ENCODE measurements around the gene PPP1R1C. TPM values are rescaled to one million over a fixed set of nuclear protein-coding genes. Genes with fewer than 3 reads are reported as not detected.

Gene PPP1R1C
- total RNA-seq, 1 donor, result not detected

DNA sequence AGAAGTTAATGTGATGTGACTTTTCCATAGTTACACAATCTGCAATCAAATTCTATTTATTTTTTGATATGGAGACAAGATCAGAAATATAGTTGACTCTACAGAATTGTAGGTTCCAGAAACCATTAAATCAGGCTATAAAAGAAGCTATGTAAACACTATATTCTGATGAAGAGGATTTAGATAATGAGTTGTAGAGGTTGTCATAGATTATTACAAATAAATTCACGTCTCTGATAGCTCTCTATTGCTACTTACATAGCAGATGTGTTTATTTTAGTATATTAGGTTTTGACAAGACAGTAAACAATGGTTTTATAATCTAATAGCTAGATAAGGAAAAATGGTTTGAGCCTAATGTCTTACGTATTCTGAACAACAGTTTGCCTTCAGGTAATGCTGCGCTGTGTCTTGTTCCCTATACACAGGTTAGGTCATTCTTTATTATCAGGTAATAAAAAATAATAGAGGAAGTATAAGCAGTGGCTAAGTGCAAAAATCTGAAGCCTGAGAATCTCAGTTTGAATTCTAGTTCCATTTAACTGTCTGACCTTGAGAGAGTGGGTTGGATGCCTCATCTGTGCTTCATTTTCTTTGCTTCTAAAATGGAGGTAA lies 93.4 kb downstream of the PPP1R1C start:
- Histone ChIP-seq H3K9me3 (ENCODE audit: low read depth, low read length) (no peaks in the 10 kb centered on the region), H3K27me3 (ENCODE audit: insufficient read depth, low read length) (no peaks in the 10 kb centered on the region), H3K4me1 (ENCODE audit: insufficient read depth, low read length) (no peaks in the 10 kb centered on the region), H3K4me3 (ENCODE audit: low read length) (no peak overlapping the region)

- no peaks in the 10 kb centered on the region for H3K9me3 ChIP-seq (ENCODE audit: low read depth, low read length)
- H3K4me3 ChIP-seq (ENCODE audit: low read length), result no peak overlapping the region
- no peaks in the 10 kb centered on the region for H3K4me1 ChIP-seq (ENCODE audit: insufficient read depth, low read length)
- no peaks in the 10 kb centered on the region for H3K27me3 ChIP-seq (ENCODE audit: insufficient read depth, low read length)
These were observed 94.8 kb downstream of the PPP1R1C start for GRCh38 chr2:182080493-182080892.

- no peaks in the 10 kb centered on the region for H3K9me3 ChIP-seq (ENCODE audit: low read depth, low read length)
- no peaks in the 10 kb centered on the region for H3K27me3 ChIP-seq (ENCODE audit: insufficient read depth, low read length)
- H3K4me3 ChIP-seq (ENCODE audit: low read length), result no peak overlapping the region
- H3K4me1 ChIP-seq (ENCODE audit: insufficient read depth, low read length), result no peaks in the 10 kb centered on the region
These were observed 96.1 kb downstream of the PPP1R1C start for GRCh38 chr2:182081602-182082260.

DNA sequence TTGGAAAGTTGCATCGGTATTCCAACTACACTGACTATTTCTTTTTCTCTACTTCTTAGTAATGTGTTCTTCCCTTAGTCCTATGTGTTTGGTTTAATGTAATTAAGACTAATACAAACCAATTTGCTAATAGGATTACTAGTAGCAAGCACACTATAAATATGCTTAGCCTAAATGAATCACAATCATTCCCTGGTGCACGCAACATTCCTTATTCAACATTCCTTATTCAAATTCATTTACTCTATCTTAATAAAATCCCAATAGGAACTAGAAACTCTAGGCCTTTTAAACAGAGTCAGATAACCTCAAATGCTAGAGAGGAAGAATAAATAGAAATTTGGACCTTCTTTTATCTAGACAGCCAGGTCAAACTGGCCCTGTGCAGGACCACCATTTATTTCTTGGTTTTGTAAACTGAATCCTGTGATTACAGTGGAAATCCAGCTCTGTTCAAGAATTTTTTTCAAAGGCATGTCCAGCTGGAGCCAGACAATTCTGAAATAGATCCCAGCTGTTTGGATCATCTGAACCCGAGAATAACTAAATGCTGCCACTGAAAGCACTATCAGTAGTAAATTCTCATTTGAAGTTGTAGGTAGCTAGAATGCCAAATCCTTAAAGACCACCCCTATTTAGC lies 103.1 kb downstream of the PPP1R1C start:
- Histone ChIP-seq H3K9me3 (ENCODE audit: low read depth, low read length) (no peaks in the 10 kb centered on the region), H3K27me3 (ENCODE audit: insufficient read depth, low read length) (no peaks in the 10 kb centered on the region), H3K4me3 (ENCODE audit: low read length) (no peak overlapping the region), H3K4me1 (ENCODE audit: insufficient read depth, low read length) (no peaks in the 10 kb centered on the region)

- H3K27me3 ChIP-seq (ENCODE audit: insufficient read depth, low read length), result no peaks in the 10 kb centered on the region
- H3K4me1 ChIP-seq (ENCODE audit: insufficient read depth, low read length), result no peaks in the 10 kb centered on the region
- H3K4me3 ChIP-seq (ENCODE audit: low read length), result no peak overlapping the region
- H3K9me3 ChIP-seq (ENCODE audit: low read depth, low read length), result no peaks in the 10 kb centered on the region
These were observed 104.8 kb downstream of the PPP1R1C start for GRCh38 chr2:182090486-182090885.

DNA sequence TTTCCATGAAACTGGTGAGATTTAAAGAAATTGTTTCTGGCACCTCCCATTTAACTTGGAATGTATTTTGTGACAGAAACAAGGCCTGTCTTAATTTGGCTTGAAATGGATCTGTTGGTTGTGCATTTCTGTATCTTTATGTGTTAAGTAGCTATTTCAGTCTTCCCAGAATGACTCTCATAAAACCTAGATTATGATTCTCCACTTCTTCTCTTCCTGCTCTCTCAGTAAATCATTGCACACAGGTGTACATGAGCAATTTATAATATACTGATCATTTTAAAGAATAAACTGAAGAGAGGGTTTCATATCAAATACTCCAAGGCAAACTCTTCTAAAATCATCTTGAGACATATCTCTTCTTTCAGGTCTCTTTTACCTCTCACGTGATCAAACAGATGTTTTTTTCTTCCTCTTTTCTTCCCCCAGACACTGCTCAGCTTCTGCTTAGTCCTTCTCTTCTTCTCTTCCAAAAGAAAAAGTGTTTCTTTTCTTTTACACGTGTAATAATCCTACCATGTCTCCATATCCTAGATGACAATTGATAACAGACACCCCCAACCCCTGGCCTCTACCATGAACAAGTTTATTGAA lies 112.0 kb downstream of the PPP1R1C start:
- no peaks in the 10 kb centered on the region for H3K9me3 ChIP-seq (ENCODE audit: low read depth, low read length)
- no peaks in the 10 kb centered on the region for H3K27me3 ChIP-seq (ENCODE audit: insufficient read depth, low read length)
- H3K4me1 ChIP-seq (ENCODE audit: insufficient read depth, low read length), result no peaks in the 10 kb centered on the region
- no peak overlapping the region for H3K4me3 ChIP-seq (ENCODE audit: low read length)

- no peaks in the 10 kb centered on the region for H3K9me3 ChIP-seq (ENCODE audit: low read depth, low read length)
- no peaks in the 10 kb centered on the region for H3K27me3 ChIP-seq (ENCODE audit: insufficient read depth, low read length)
- H3K4me3 ChIP-seq (ENCODE audit: low read length), result no peak overlapping the region
- H3K4me1 ChIP-seq (ENCODE audit: insufficient read depth, low read length), result no peaks in the 10 kb centered on the region
These were observed 113.0 kb downstream of the PPP1R1C start for GRCh38 chr2:182098648-182099047.

DNA sequence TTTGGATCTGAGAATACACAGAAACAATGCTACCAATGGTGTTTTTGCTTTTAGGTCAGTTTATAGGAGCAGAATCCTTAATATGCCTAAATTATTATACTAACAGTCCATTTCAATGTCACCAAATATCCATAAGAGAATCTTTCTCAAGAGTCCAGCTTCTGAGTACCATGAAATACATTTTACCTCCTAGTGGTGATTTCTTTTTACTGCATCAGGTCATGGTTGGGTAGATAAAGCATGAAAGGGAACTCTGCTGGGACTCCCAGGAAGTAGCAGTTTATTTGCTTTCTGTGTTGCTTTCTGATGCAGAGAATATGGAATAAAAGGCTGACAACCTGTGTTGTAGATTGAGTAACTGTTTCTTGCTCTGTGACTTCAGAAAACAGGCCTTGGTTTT lies 115.6 kb downstream of the PPP1R1C start:
- H3K4me1 ChIP-seq (ENCODE audit: insufficient read depth, low read length), result no peaks in the 10 kb centered on the region
- no peak overlapping the region for H3K4me3 ChIP-seq (ENCODE audit: low read length)
- H3K9me3 ChIP-seq (ENCODE audit: low read depth, low read length), result no peaks in the 10 kb centered on the region
- no peaks in the 10 kb centered on the region for H3K27me3 ChIP-seq (ENCODE audit: insufficient read depth, low read length)

DNA sequence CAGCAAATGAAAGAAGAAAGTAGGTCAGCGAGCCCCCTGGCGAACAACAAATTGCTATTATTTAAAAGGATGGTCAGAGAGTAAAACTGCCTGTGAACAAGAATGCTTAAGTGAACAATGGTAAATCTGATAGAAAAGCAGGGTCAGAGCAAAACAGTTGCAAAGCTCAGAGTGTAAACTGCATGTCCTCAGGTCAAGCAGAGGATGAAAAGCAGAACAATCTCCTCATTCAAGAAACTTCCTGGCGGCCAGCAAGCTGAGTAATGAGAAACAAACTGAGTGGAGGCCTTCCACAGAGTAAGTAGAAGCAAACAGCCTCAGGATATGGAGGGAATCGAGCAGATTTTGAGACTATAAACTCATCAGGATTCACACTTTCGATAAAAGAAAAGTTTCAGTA lies 117.9 kb downstream of the PPP1R1C start:
- H3K9me3 ChIP-seq (ENCODE audit: low read depth, low read length), result no peaks in the 10 kb centered on the region
- H3K4me3 ChIP-seq (ENCODE audit: low read length), result no peak overlapping the region
- no peaks in the 10 kb centered on the region for H3K4me1 ChIP-seq (ENCODE audit: insufficient read depth, low read length)
- no peaks in the 10 kb centered on the region for H3K27me3 ChIP-seq (ENCODE audit: insufficient read depth, low read length)

DNA sequence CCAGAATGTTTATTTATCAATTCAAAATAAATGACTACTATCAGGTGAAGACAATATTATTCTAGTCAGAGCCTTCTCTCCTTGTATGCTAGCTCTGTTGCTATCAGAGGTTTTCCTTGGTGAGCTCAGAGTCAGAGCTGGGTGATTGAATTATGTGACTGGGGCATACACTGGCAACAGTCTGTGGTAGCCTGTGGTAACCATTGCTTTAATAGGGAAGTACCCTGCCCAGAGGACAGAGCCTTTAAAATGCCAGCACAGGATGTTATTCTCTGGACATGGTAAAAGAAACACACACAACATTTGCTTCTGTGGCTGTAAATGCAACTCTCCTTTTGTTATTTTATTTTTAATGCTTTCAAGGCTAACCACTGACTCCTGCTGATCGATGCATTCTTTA lies 124.7 kb downstream of the PPP1R1C start:
- no peaks in the 10 kb centered on the region for H3K27me3 ChIP-seq (ENCODE audit: insufficient read depth, low read length)
- H3K4me1 ChIP-seq (ENCODE audit: insufficient read depth, low read length), result no peaks in the 10 kb centered on the region
- no peak overlapping the region for H3K4me3 ChIP-seq (ENCODE audit: low read length)
- no peaks in the 10 kb centered on the region for H3K9me3 ChIP-seq (ENCODE audit: low read depth, low read length)

GRCh38 chr2:182113334-182113733 lies 127.7 kb downstream of the PPP1R1C start:
- H3K4me3 ChIP-seq (ENCODE audit: low read length), result no peak overlapping the region
- no peaks in the 10 kb centered on the region for H3K4me1 ChIP-seq (ENCODE audit: insufficient read depth, low read length)
- no peaks in the 10 kb centered on the region for H3K27me3 ChIP-seq (ENCODE audit: insufficient read depth, low read length)
- no peaks in the 10 kb centered on the region for H3K9me3 ChIP-seq (ENCODE audit: low read depth, low read length)

DNA sequence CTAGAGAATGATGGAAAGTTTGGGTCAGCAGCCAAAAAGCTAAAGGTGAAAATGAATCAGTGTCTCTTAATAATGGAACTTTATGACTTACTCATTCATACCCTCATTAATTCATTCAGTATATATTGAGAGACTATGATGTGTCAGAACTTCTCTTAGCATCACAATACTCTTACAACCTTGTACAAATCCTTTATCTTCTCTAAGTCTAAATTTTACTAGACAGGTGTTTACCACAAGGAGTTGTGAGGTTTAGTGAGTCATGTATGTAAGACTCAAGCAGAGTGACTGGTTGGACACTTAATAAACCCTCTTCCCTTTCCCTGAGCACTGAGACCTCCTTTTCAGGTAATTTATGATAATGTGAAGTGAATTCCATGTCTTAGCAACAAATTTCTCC lies 129.6 kb downstream of the PPP1R1C start:
- no peak overlapping the region for H3K4me3 ChIP-seq (ENCODE audit: low read length)
- no peaks in the 10 kb centered on the region for H3K9me3 ChIP-seq (ENCODE audit: low read depth, low read length)
- no peaks in the 10 kb centered on the region for H3K27me3 ChIP-seq (ENCODE audit: insufficient read depth, low read length)
- H3K4me1 ChIP-seq (ENCODE audit: insufficient read depth, low read length), result no peaks in the 10 kb centered on the region

GRCh38 chr2:182116774-182117173 lies 131.1 kb downstream of the PPP1R1C start:
- H3K4me1 ChIP-seq (ENCODE audit: insufficient read depth, low read length), result no peaks in the 10 kb centered on the region
- no peaks in the 10 kb centered on the region for H3K9me3 ChIP-seq (ENCODE audit: low read depth, low read length)
- no peak overlapping the region for H3K4me3 ChIP-seq (ENCODE audit: low read length)
- no peaks in the 10 kb centered on the region for H3K27me3 ChIP-seq (ENCODE audit: insufficient read depth, low read length)

- Histone ChIP-seq H3K9me3 (ENCODE audit: low read depth, low read length) (no peaks in the 10 kb centered on the region), H3K4me3 (ENCODE audit: low read length) (no peak overlapping the region), H3K4me1 (ENCODE audit: insufficient read depth, low read length) (no peaks in the 10 kb centered on the region), H3K27me3 (ENCODE audit: insufficient read depth, low read length) (no peaks in the 10 kb centered on the region)
These were observed 131.5 kb downstream of the PPP1R1C start for GRCh38 chr2:182117196-182117595.

DNA sequence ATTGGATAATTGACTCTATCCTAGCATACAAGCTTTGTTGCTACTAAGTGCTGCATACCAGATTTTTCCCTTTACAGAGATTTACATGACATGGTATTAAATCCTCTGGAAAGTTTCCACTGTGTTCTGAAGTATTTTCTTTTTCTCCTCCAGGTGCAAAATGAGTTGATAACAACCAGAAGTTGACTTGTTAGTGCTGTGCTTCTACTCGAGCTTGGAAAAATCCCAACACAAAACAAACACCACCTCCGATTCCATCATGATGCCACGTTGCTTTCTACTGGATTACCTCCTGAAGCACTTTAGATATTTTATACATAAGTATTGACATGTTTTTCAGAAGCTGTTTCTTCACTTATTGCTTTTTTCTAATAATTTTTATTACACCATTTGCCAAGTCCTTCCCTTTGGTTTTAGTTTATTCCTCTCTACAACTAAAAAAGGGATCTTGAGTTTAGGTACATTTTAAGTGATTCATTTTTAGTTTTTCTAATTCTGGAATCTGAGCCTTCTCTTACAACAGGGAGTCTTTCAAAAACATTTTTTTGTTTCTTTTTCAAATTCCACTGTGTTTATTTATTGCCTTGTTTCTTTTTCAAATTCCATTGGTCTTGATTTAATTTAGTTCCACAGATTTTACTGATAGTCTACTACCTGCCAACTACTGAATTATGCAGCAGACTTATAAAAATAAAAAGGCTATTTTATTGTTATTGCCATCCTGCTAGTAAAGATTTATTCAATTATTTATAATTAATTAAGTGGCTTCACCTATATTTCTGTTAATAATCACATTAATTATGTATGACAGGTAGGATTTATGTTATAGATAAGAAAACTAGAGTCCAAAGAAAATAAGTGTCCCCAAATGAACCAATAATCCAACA lies 143.4 kb downstream of the PPP1R1C start:
- no peaks in the 10 kb centered on the region for H3K9me3 ChIP-seq (ENCODE audit: low read depth, low read length)

More for the DNA sequence above, 143.4 kb downstream of the PPP1R1C start:
- Histone ChIP-seq H3K27me3 (ENCODE audit: insufficient read depth, low read length) (no peaks in the 10 kb centered on the region), H3K4me3 (ENCODE audit: low read length) (no peak overlapping the region), H3K4me1 (ENCODE audit: insufficient read depth, low read length) (no peaks in the 10 kb centered on the region)

Data from mononuclear cell (primary cell).